ENCODE results near the gene TCF4. TPM values are rescaled to one million over a fixed set of nuclear protein-coding genes. Genes with fewer than 3 reads are reported as not detected.

Gene TCF4
- total RNA-seq, 4 donors from 2014 or later = 58.0 to 84.3 (median 68.1) TPM

GRCh38 chr18:55296778-55297177 is 291.2 kb downstream of the TCF4 start:
- intact Hi-C loops (cut with DNase I) = no loop called here
- TF ChIP-seq POLR2AphosphoS5 (IDR thresholded peaks at IDR 0.05) = no peak
- TF ChIP-seq EP300 (IDR thresholded peaks at IDR 0.05) = no peak
- TF ChIP-seq CTCF (IDR thresholded peaks at IDR 0.05) = no peak
- no peak for TF ChIP-seq POLR2A (IDR thresholded peaks at IDR 0.05; ENCODE audit: low read depth)
- DNase-seq (ENCODE audit: extremely low spot score) = no peak
- Histone ChIP-seq H3K36me3 (peaks cover 0 to 7% (median 0%) of the 10 kb centered on the region in 4 donors), H3K27me3 (no peaks in the 10 kb centered on the region), H3K9me3 (no peaks in the 10 kb centered on the region), H3K4me1 (peaks cover 12 to 32% (median 20%) of the 10 kb centered on the region in 4 donors), H3K4me3 (no peak overlapping the region), H3K27ac (replicated peaks in 1 of 4) (no peak overlapping the region)
- 89% methylated on average over 3 of the region's 3 CpGs for WGBS

- 89% methylated on average over 2 of the region's 2 CpGs for WGBS
- Histone ChIP-seq H3K27ac (replicated peaks in 1 of 4) (no peak overlapping the region), H3K4me1 (peaks cover 8 to 34% (median 16%) of the 10 kb centered on the region in 4 donors), H3K27me3 (no peaks in the 10 kb centered on the region), H3K9me3 (no peaks in the 10 kb centered on the region), H3K36me3 (peaks cover 0 to 7% (median 0%) of the 10 kb centered on the region in 4 donors), H3K4me3 (no peak overlapping the region)
- intact Hi-C loops (cut with DNase I) = no loop called here
- TF ChIP-seq POLR2AphosphoS5 (IDR thresholded peaks at IDR 0.05) (no peak), EP300 (IDR thresholded peaks at IDR 0.05) (no peak), CTCF (IDR thresholded peaks at IDR 0.05) (no peak), POLR2A (IDR thresholded peaks at IDR 0.05; ENCODE audit: low read depth) (no peak)
- DNase-seq (ENCODE audit: extremely low spot score) = no peak
Observed at GRCh38 chr18:55296115-55296514, 291.9 kb downstream of the TCF4 start.

GRCh38 chr18:55290898-55291297 is 297.1 kb downstream of the TCF4 start:
- TF ChIP-seq POLR2A (IDR thresholded peaks at IDR 0.05; ENCODE audit: low read depth) = no peak
- no peak for TF ChIP-seq CTCF (IDR thresholded peaks at IDR 0.05)
- TF ChIP-seq POLR2AphosphoS5 (IDR thresholded peaks at IDR 0.05) = no peak
- no peak for TF ChIP-seq EP300 (IDR thresholded peaks at IDR 0.05)
- Histone ChIP-seq H3K9me3 (no peaks in the 10 kb centered on the region), H3K27ac (replicated peaks in 1 of 4) (no peak overlapping the region), H3K4me1 (peaks cover 18 to 32% (median 26%) of the 10 kb centered on the region in 4 donors), H3K27me3 (no peaks in the 10 kb centered on the region), H3K36me3 (peaks cover 0 to 7% (median 0%) of the 10 kb centered on the region in 4 donors), H3K4me3 (no peak overlapping the region)
- 92% methylated on average over 2 of the region's 2 CpGs for WGBS
- DNase-seq (ENCODE audit: extremely low spot score) = no peak
- intact Hi-C loops (cut with DNase I) = no loop called here

GRCh38 chr18:55289775-55290174 is 298.2 kb downstream of the TCF4 start:
- Histone ChIP-seq H3K27ac (replicated peaks in 1 of 4) (no peak overlapping the region), H3K27me3 (no peaks in the 10 kb centered on the region), H3K4me1 (peaks cover 21 to 32% (median 26%) of the 10 kb centered on the region in 4 donors), H3K4me3 (no peak overlapping the region), H3K36me3 (peaks cover 0 to 7% (median 0%) of the 10 kb centered on the region in 4 donors), H3K9me3 (no peaks in the 10 kb centered on the region)
- no peak for DNase-seq (ENCODE audit: extremely low spot score)
- WGBS = 60% methylated on average over 2 of the region's 2 CpGs
- intact Hi-C loops (cut with DNase I) = no loop called here
- TF ChIP-seq EP300 (IDR thresholded peaks at IDR 0.05) (no peak), POLR2A (IDR thresholded peaks at IDR 0.05; ENCODE audit: low read depth) (no peak), CTCF (IDR thresholded peaks at IDR 0.05) (no peak), POLR2AphosphoS5 (IDR thresholded peaks at IDR 0.05) (no peak)

- Histone ChIP-seq H3K27ac (replicated peaks in 1 of 4) (no peak overlapping the region), H3K36me3 (no peaks in the 10 kb centered on the region), H3K9me3 (no peaks in the 10 kb centered on the region), H3K4me3 (no peak overlapping the region), H3K4me1 (peaks cover 28 to 37% (median 29%) of the 10 kb centered on the region in 4 donors), H3K27me3 (no peaks in the 10 kb centered on the region)
- intact Hi-C loops (cut with DNase I) = no loop called here
- no peak for DNase-seq (ENCODE audit: extremely low spot score)
- TF ChIP-seq POLR2A (IDR thresholded peaks at IDR 0.05; ENCODE audit: low read depth) = no peak
- TF ChIP-seq CTCF (IDR thresholded peaks at IDR 0.05) = no peak
- no peak for TF ChIP-seq EP300 (IDR thresholded peaks at IDR 0.05)
- TF ChIP-seq POLR2AphosphoS5 (IDR thresholded peaks at IDR 0.05) = no peak
- WGBS = 67% methylated on average over 3 of the region's 3 CpGs
Observed at GRCh38 chr18:55289048-55289447, 298.9 kb downstream of the TCF4 start.
